ENCODE results near the gene TMEM126B.

The TMEM126B gene

DNA sequence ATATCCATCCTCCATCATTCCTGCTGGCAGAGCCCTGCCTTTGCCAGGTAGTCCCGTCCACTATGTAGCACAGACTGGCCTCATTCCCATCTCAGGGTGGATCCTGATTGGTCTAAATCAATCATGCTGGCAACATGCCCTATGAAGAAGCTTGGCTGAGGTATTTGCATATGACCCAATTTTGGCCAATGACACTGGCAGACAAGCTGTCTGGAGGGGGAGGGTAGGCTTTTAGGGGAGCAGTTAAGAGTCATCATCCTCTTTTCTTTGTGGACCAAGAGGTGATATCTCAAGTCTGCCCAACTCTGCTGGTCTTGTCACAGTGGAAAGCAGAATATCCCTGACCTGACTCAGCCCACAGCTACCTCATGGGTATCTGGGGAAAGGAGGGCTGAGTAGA, 52.5 kb downstream of the TMEM126B start:
- no peak for DNase-seq (ENCODE audit: extremely low spot score)
- POLR2A ChIA-PET, result no interaction called here
- CTCF ChIA-PET, result interaction anchor here (0.7 to 1.9 kb wide), 4 partner anchors 8 to 15 kb away, joined by 4 to 9 read pairs (median 4); no protein-coding TSS in a partner anchor
- TF ChIP-seq CTCF (IDR thresholded peaks at IDR 0.05; ENCODE audit: control extremely low read depth, extremely low read depth, low read depth, missing control alignments), result no peak

DNA sequence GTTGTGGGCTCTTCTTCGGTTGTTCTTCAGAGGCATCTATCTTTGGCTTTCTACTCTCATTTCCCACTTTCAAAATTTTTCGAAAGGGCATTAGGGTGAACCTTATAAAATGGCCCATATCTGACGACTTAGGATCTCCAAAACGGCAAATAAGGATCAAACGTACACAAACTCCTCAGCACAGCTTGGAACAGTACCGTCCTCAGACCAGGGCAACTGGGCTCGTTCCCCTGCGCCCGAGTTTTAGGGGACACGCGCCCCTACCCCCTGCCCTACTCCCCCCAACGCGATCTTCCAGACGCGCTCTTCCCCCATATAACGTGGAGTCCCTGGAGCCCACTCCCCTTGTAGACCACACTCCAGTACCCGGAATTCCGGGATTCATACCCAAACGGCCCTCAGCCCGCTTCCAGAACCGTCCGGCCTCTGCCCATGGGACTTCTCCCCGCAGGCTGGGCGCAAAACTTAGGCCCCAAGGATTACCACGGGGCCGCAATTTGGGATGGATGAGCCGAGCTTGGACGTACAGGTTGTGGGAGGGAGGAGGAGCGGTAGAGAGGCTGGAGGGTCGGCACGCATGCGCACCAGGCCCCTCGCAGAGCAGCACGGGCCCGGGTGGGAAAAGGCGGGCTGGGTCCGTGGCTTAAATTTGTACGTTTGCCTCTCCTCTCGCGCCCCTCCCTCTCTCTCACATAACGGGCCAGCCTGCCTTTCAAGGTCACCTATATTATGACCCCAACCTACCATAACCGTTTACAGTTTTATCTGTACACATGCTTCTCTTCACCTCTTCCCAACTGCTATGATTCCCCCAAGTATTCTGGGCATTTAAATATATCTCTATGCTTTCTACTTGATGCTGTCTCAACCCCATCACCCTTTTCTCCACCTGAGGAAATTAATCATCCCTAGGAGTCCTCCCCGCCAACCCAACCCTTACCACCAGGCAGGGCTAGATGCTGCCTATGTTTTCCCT, 54.2 kb downstream of the TMEM126B start:
- CTCF ChIA-PET, result interaction anchor here (1.0 to 1.4 kb wide), 2 partner anchors 14 to 18 kb away, joined by 3 to 4 read pairs; no protein-coding TSS in a partner anchor

DNA sequence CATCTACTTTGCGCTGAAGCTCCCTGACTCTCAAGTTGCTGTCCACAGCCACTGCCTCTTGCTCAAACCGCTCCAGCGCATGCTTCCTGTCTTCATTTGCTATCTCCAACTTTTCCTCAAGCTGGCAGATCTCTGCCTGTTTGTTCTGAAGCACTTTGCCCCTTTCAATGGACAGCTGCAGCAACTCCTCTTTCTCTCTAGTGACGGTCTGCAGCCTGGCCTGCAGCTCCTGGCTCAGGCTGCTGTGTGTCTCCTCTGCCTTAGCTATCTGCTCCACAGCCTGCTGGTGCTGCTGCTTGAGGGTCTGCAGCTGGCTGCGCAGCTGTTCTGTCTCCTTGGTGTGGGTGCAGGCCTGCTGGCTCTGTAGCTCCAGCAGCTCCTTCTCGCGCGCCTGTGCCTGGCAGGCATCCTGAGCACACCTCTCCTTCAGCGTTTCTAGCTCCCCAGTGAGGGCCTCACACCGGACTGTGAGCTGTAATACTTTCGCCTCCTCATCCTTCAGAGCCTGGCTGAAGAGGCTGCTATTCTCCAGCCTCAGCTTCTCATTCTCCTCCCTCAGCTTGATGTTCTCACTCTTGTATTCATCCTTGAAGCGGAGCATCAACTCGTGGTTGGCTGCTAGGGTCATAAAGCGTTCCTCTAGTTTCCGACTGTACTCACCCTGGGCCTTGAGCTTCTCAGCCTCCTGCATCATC, 56.9 kb downstream of the TMEM126B start:
- ChIA-PET CTCF (interaction anchor here (0.8 to 3.0 kb wide), 4 partner anchors 11 to 22 kb away, joined by 3 to 15 read pairs (median 4); partner anchors contain the start of gene CREBZF), POLR2A (interaction anchor here (0.9 kb wide), 1 partner anchor 37 kb away, joined by 3 read pairs; the partner anchor contains the start of gene TMEM126A)
- DNase-seq (ENCODE audit: extremely low spot score), result no peak
- no peak for TF ChIP-seq CTCF (IDR thresholded peaks at IDR 0.05; ENCODE audit: control extremely low read depth, extremely low read depth, low read depth, missing control alignments)

More for the DNA sequence above, 54.2 kb downstream of the TMEM126B start:
- no peak for TF ChIP-seq CTCF (IDR thresholded peaks at IDR 0.05; ENCODE audit: control extremely low read depth, extremely low read depth, low read depth, missing control alignments)
- DNase-seq (ENCODE audit: extremely low spot score), result peak; percentile 87
- POLR2A ChIA-PET, result no interaction called here

- CTCF ChIA-PET, result interaction anchor here (1.0 to 3.0 kb wide), 2 partner anchors 10 to 17 kb away, joined by 3 to 15 read pairs; no protein-coding TSS in a partner anchor
- POLR2A ChIA-PET, result interaction anchor here (0.9 kb wide), 1 partner anchor 38 kb away, joined by 3 read pairs; the partner anchor contains the start of gene TMEM126A
- no peak for DNase-seq (ENCODE audit: extremely low spot score)
- no peak for TF ChIP-seq CTCF (IDR thresholded peaks at IDR 0.05; ENCODE audit: control extremely low read depth, extremely low read depth, low read depth, missing control alignments)
These were observed 57.5 kb downstream of the TMEM126B start, which contains the start of gene CCDC89 for GRCh38 chr11:85685820-85686459. Gene CCDC89, minus strand, starts transcription at chr11:85686195. Its CDS starts 65 bp downstream, at chr11:85686130.

Data from GM10248 (cell line).